GM12878 (cell line): ENCODE results near the gene SIDT2. TPM values are rescaled to one million over a fixed set of nuclear protein-coding genes. Genes with fewer than 3 reads are reported as not detected.

Experiments used
- ASH2L ChIP-seq: fragments of 300-600, 200-600 bp; sonication (generic); IDR thresholded peaks from 2 replicates; pipeline ENCODE4 v1.6.1; 2017; ENCODE audit warnings: low read depth, mild to moderate bottlenecking, borderline replicate concordance
- BCL11A ChIP-seq: IDR thresholded peaks from 2 replicates; pipeline ENCODE4 v1.6.1; 2011; ENCODE audit warnings: low read depth, low read length
- BHLHE40 ChIP-seq, 2 experiments: fragments of 450-650 bp in 1 of 2; IDR thresholded peaks; 2 replicates each; pipeline ENCODE4 v1.6.1; 2011 to 2017; ENCODE audit warnings: low read depth in 2 of 2, borderline replicate concordance in 1 of 2, improper control_type of control experiment in 1 of 2, low read length in 1 of 2, mild to moderate bottlenecking in 1 of 2
- CTCF ChIP-seq, 3 experiments: IDR thresholded peaks in 2 of 3; conservative IDR thresholded peaks in 1 of 3; 2 replicates each; pipeline ENCODE4 v1.5.1; 2011; ENCODE audit warnings: low read depth in 3 of 3, low read length in 3 of 3, mild to moderate bottlenecking in 3 of 3, control low read depth in 2 of 3, moderate library complexity in 2 of 3, inconsistent platforms in 1 of 3, mixed read lengths in 1 of 3; ENCODE audit not compliant: control insufficient read depth in 2 of 3, insufficient read depth in 1 of 3; ENCODE audit errors: extremely low read depth in 1 of 3
- KLF5 ChIP-seq: fragments of 450-650 bp; IDR thresholded peaks from 2 replicates; pipeline ENCODE4 v1.6.1; 2014; ENCODE audit warnings: mild to moderate bottlenecking; ENCODE audit not compliant: partially characterized antibody
- MTA3 ChIP-seq: IDR thresholded peaks from 2 replicates; pipeline ENCODE4 v1.6.1; 2012; ENCODE audit warnings: low read length, inconsistent platforms, borderline replicate concordance
- NFIC ChIP-seq: IDR thresholded peaks from 2 replicates; pipeline ENCODE4 v1.6.1; 2012; ENCODE audit warnings: low read depth, mild to moderate bottlenecking, inconsistent platforms, low read length, moderate library complexity
- NR2F1 ChIP-seq: fragments of 450-650 bp; conservative IDR thresholded peaks from 2 replicates; pipeline ENCODE4 v1.6.1; 2017; ENCODE audit warnings: mild to moderate bottlenecking
- PAX8 ChIP-seq: fragments of 450-650 bp; IDR thresholded peaks from 2 replicates; pipeline ENCODE4 v1.6.1; 2017; ENCODE audit warnings: mild to moderate bottlenecking, moderate library complexity
- RBBP5 ChIP-seq: fragments of 200-600 bp; sonication (generic); conservative IDR thresholded peaks from 2 replicates; pipeline ENCODE4 v1.6.1; 2016
- RELA ChIP-seq: fragments of 450-650 bp; IDR thresholded peaks from 2 replicates; pipeline ENCODE4 v1.8.0; 2014; ENCODE audit warnings: borderline replicate concordance; ENCODE audit not compliant: partially characterized antibody
- RUNX3 ChIP-seq: IDR thresholded peaks from 2 replicates; pipeline ENCODE4 v1.6.1; 2012; ENCODE audit warnings: low read length, inconsistent platforms
- SMAD5 ChIP-seq: IDR thresholded peaks from 2 replicates; pipeline ENCODE4 v1.6.1; 2016; ENCODE audit warnings: antibody characterized with exemption, low read depth
- SMARCA5 ChIP-seq: fragments of 450-650 bp; IDR thresholded peaks from 2 replicates; pipeline ENCODE4 v1.6.1; 2017; ENCODE audit warnings: mild to moderate bottlenecking
- SP1 ChIP-seq: IDR thresholded peaks from one replicate; pipeline ENCODE4 v1.6.1; 2011; ENCODE audit warnings: low read depth, low read length
- SUPT20H ChIP-seq: IDR thresholded peaks from 2 replicates; pipeline ENCODE4 v1.6.1; 2011; ENCODE audit warnings: low read depth, mild to moderate bottlenecking, low read length, moderate library complexity, borderline replicate concordance; ENCODE audit not compliant: control insufficient read depth
- YY1 ChIP-seq: IDR thresholded peaks from 2 replicates; pipeline ENCODE4 v1.6.1; 2011; ENCODE audit warnings: low read depth, mild to moderate bottlenecking, low read length
- ZBTB11 ChIP-seq: fragments of 450-650 bp; formaldehyde crosslinking; IDR thresholded peaks from 2 replicates; pipeline ENCODE4 v1.5.0; 2022; ENCODE audit warnings: mild to moderate bottlenecking, missing genetic modification characterization
- polyA plus RNA-seq, 11 experiments: library from polyadenylated mRNA; depleted of rRNA in 4 of 11; unstranded in 6 of 11; stranded (reverse) in 5 of 11; fragments of >200 nt; fragmentation: Nextera tagmentation in 4 of 11; fragmentation: Illumina TruSeq in 1 of 11; extraction: Ambion mirVana in 4 of 11; extraction: Trizol in 1 of 11; gene quantifications; 1 replicate in 1 of 11; 2 replicates in 10 of 11; pipeline versions ENCODE4 v1.2.1 to v1.2.3, GENCODE V29; 2011 to 2016; ENCODE audit warnings: inconsistent platforms in 2 of 11, missing spikeins in 2 of 11, low read depth in 1 of 11
- total RNA-seq, 4 experiments: library from RNA; depleted of rRNA in 3 of 4; stranded (reverse); fragments of >200 nt in 3 of 4; fragmentation: Illumina TruSeq in 1 of 4; extraction: Trizol in 1 of 4; gene quantifications; 2 replicates each; pipeline versions ENCODE4 v1.2.1 to v1.2.3, GENCODE V29; 2013 to 2021
- TF ChIP-seq, protein P1 (sequence below): IDR thresholded peaks from 2 replicates; pipeline ENCODE4 v1.6.1; 2012; ENCODE audit warnings: improper control_type of control experiment, low read depth, low read length; ENCODE audit not compliant: insufficient replicate concordance

SIDT2 gene
- total and polyA plus RNA-seq, 10 of the 15 experiments (the other 5 are each of a cell fraction or from before 2014, with no cell fraction given), result 4.9 to 23.9 (median 10.3) TPM

DNA sequence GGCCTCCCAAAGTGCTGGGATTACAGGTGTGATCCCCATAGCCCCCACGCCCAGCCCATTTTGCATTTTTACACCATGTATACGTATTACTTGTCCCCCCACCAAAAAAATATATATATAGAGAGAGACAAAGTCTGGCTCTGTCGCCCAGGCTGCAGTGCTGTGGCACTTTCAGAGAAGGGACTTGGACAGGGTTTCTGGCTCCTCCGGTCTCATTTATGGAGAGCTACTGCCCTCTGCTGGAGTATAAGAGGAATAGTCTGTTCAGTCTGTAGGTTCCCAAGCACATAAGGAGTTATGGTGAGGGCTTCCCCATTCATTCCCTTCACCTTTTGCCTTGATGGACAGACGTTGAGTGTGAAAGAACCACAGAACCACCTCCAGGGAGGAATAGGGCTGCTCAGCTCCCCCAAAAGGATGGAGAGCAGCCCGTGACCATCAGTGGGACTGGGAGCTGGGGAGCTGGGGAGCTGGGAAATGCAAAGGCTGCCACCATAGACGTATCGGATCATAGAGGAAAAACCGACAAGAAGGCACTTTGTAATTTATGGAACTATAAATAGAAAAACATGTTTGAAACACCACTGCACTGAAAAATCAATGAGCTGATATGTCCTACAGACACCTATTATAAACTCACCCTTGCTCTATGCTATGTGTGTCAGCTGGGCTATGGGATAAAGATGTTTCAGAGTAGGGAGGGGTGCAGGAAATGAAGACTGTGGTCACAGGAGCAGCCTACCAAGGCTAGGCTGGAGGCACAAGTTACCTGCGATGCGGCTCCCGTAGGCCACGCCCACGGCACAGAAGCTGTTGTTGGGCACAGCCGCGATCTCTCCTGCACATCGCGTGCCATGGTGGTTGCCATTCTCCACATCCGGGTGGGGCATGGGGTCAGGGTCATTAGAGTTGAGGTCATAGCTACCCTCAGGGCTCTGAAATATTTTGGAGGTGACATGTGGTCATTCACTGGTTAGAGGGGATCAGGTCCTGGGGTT lies 48.1 kb downstream of the SIDT2 start (continued):
- no peak for TF ChIP-seq ZBTB11
- TF ChIP-seq NR2F1, result no peak
- TF ChIP-seq RUNX3, result no peak
- peak; percentile 28; the same call in 1 of the 2 replicates for TF ChIP-seq SMARCA5
- TF ChIP-seq SP1, result no peak
- TF ChIP-seq CTCF (IDR thresholded peaks at IDR 0.05 in 2 of 3, conservative IDR thresholded peaks at IDR 0.05 in 1 of 3; ENCODE audit: control insufficient read depth in 2 of 3, extremely low read depth in 1 of 3, insufficient read depth in 1 of 3, low read depth in 3 of 3, low read length in 3 of 3), result peak; percentile 74 to 90 (median 80); a peak in 5 of 6 replicates
- TF ChIP-seq, protein P1, sequence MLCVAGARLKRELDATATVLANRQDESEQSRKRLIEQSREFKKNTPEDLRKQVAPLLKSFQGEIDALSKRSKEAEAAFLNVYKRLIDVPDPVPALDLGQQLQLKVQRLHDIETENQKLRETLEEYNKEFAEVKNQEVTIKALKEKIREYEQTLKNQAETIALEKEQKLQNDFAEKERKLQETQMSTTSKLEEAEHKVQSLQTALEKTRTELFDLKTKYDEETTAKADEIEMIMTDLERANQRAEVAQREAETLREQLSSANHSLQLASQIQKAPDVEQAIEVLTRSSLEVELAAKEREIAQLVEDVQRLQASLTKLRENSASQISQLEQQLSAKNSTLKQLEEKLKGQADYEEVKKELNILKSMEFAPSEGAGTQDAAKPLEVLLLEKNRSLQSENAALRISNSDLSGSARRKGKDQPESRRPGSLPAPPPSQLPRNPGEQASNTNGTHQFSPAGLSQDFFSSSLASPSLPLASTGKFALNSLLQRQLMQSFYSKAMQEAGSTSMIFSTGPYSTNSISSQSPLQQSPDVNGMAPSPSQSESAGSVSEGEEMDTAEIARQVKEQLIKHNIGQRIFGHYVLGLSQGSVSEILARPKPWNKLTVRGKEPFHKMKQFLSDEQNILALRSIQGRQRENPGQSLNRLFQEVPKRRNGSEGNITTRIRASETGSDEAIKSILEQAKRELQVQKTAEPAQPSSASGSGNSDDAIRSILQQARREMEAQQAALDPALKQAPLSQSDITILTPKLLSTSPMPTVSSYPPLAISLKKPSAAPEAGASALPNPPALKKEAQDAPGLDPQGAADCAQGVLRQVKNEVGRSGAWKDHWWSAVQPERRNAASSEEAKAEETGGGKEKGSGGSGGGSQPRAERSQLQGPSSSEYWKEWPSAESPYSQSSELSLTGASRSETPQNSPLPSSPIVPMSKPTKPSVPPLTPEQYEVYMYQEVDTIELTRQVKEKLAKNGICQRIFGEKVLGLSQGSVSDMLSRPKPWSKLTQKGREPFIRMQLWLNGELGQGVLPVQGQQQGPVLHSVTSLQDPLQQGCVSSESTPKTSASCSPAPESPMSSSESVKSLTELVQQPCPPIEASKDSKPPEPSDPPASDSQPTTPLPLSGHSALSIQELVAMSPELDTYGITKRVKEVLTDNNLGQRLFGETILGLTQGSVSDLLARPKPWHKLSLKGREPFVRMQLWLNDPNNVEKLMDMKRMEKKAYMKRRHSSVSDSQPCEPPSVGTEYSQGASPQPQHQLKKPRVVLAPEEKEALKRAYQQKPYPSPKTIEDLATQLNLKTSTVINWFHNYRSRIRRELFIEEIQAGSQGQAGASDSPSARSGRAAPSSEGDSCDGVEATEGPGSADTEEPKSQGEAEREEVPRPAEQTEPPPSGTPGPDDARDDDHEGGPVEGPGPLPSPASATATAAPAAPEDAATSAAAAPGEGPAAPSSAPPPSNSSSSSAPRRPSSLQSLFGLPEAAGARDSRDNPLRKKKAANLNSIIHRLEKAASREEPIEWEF, result no peak
- no peak for TF ChIP-seq SUPT20H
- 0 out of 2 replicates have a peak, but pooled peaks have one; percentile 31 for TF ChIP-seq YY1
- no peak for TF ChIP-seq MTA3
- no peak for TF ChIP-seq RELA
- TF ChIP-seq RBBP5, result no peak
- no peak for TF ChIP-seq BCL11A
- TF ChIP-seq ASH2L, result no peak
- TF ChIP-seq PAX8, result no peak
- no peak for TF ChIP-seq BHLHE40 (IDR thresholded peaks at IDR 0.05; ENCODE audit: borderline replicate concordance in 1 of 2, low read depth in 2 of 2, low read length in 1 of 2)
- no peak for TF ChIP-seq SMAD5
- TF ChIP-seq KLF5, result no peak
- TF ChIP-seq NFIC, result no peak
